ENCODE results near the gene ARHGAP27. TPM values are rescaled to one million over a fixed set of nuclear protein-coding genes. Genes with fewer than 3 reads are reported as not detected.

Gene ARHGAP27
- total and polyA plus RNA-seq, 2 of the 13 experiments (the other 11 are each of a cell fraction or from before 2014, with no cell fraction given) = 15.5 to 18.9 TPM

- TF ChIP-seq FOXP4 (CRISPR knock-in tag; IDR thresholded peaks at IDR 0.05) (peak; percentile 31; the same call in 1 of the 2 replicates), FOXK2 (IDR thresholded peaks at IDR 0.05) (no peak), MTA1 (CRISPR knock-in tag; IDR thresholded peaks at IDR 0.05; ENCODE audit: borderline replicate concordance) (no peak), PLSCR1 (CRISPR knock-in tag; IDR thresholded peaks at IDR 0.05; ENCODE audit: borderline replicate concordance) (no peak), ZNF768 (CRISPR knock-in tag; IDR thresholded peaks at IDR 0.05) (peak; percentile 96), ZBTB33 (CRISPR knock-in tag; IDR thresholded peaks at IDR 0.05) (0 out of 2 replicates have a peak, but pooled peaks have one; percentile 18), ARID5B (CRISPR knock-in tag; IDR thresholded peaks at IDR 0.05) (0 out of 2 replicates have a peak, but pooled peaks have one; percentile 9), NCOA1 (CRISPR knock-in tag; IDR thresholded peaks at IDR 0.05) (no peak), ZNF777 (CRISPR knock-in tag; IDR thresholded peaks at IDR 0.05) (no peak), NR2C2 (CRISPR knock-in tag; IDR thresholded peaks at IDR 0.05; ENCODE audit: borderline replicate concordance) (no peak), KLF13 (CRISPR knock-in tag; IDR thresholded peaks at IDR 0.05) (no peak), CSRNP2 (CRISPR knock-in tag; conservative IDR thresholded peaks at IDR 0.05; ENCODE audit: low read depth) (no peak), ELK4 (CRISPR knock-in tag; IDR thresholded peaks at IDR 0.05; ENCODE audit: borderline replicate concordance) (no peak), ZNF362 (CRISPR knock-in tag; IDR thresholded peaks at IDR 0.05; ENCODE audit: borderline replicate concordance) (no peak)
Observed at GRCh38 chr17:45440161-45440778, 7.6 kb upstream of the ARHGAP27 start (continued).

Data from HepG2 (cell line).